Aorta (tissue), 5 donors: ENCODE results near the gene AP2A2. TPM values are rescaled to one million over a fixed set of nuclear protein-coding genes. Genes with fewer than 3 reads are reported as not detected.
A peak's percentile ranks its signal among the peaks of the same experiment; 100 is the strongest.

Source experiments
- ATAC-seq: fragments of 200-7000 bp; cut with Tn5 transposase; one replicate; pipeline ENCODE4 v1.9.1; 2022; ENCODE audit warnings: moderate library complexity; ENCODE audit not compliant: low FRiP score
- DNase-seq, 2 donors: peaks; one replicate each; pipeline ENCODE4 v3.0.0-alpha.2; 2020
- H3K27ac ChIP-seq, 2 donors: one replicate each; pipeline ENCODE4 v1.5.1; 2013; ENCODE audit warnings: low read length in 2 of 2, mild to moderate bottlenecking in 2 of 2, moderate library complexity in 2 of 2, control low read depth in 1 of 2, inconsistent platforms in 1 of 2, low read depth in 1 of 2
- H3K27me3 ChIP-seq, 2 donors: one replicate each; pipeline ENCODE4 v1.6.1; 2013; ENCODE audit warnings: control low read depth in 1 of 2, low read length in 1 of 2, mild to moderate bottlenecking in 1 of 2, moderate library complexity in 1 of 2; ENCODE audit not compliant: insufficient read depth in 2 of 2, control insufficient read depth in 1 of 2
- H3K36me3 ChIP-seq, 2 donors: one replicate each; pipeline ENCODE4 v1.6.1; 2013; ENCODE audit warnings: control low read depth in 1 of 2, low read length in 1 of 2, mild to moderate bottlenecking in 1 of 2; ENCODE audit not compliant: insufficient read depth in 2 of 2, control insufficient read depth in 1 of 2
- H3K4me1 ChIP-seq, 2 donors: one replicate each; pipeline ENCODE4 v1.6.1; 2013; ENCODE audit warnings: low read length in 2 of 2, control low read depth in 1 of 2, mild to moderate bottlenecking in 1 of 2, moderate library complexity in 1 of 2; ENCODE audit not compliant: insufficient read depth in 2 of 2, control insufficient read depth in 1 of 2
- H3K4me3 ChIP-seq, 2 donors: one replicate each; pipeline ENCODE4 v1.5.1; 2013; ENCODE audit warnings: low read length in 2 of 2, control low read depth in 1 of 2, mild to moderate bottlenecking in 1 of 2
- H3K9me3 ChIP-seq: one replicate; pipeline ENCODE4 v1.6.1; 2013; ENCODE audit warnings: mild to moderate bottlenecking, low read length; ENCODE audit not compliant: control insufficient read depth
- WGBS, 2 donors: extraction: QIAGEN DNeasy Blood & Tissue Kit; methylation state at CpG; one replicate each; pipeline ENCODE4 v1.1.7; 2013; 5-methylcytosine and 5-hydroxymethylcytosine counted together
- intact Hi-C, 2 donors: fragments of 100-400 bp; cut with DNase I; formaldehyde crosslinking; loops; one replicate each; pipeline versions ENCODE4 v1.14.2 to v1.15.0; 2022
- polyA plus RNA-seq, 2 donors: library from polyadenylated mRNA; stranded (reverse); fragments of 200-250 nt; gene quantifications; one replicate each; pipeline ENCODE4 v1.2.3, GENCODE V29; 2013
- total RNA-seq, 2 donors: library from RNA; stranded (reverse); fragmentation: NEBNext Ultra II Directional; extraction: Animal tissue kit (Norgen Biotek cat#: 25700); gene quantifications; one replicate each; pipeline ENCODE4 v1.2.1, GENCODE V29; 2021
- donor health status: healthy with polysubstance abuse.
- donor health status: Bipolar disorder and iron deficiency.
- donor health status: DM: no; HTN: no; CAD: no.
- donor health status: DM: no; HTN: no; CAD: no.
- donor health status: DM: yes; HTN: yes; CAD: no.

Gene AP2A2
- total and polyA plus RNA-seq, 4 donors = 14.0 to 147 (median 70.3) TPM

GRCh38 chr11:995044-995751 lies 69.5 kb downstream of the AP2A2 start:
- ATAC-seq (no peak), DNase-seq (no peak)

GRCh38 chr11:995752-996420 lies 70.2 kb downstream of the AP2A2 start:
- WGBS, 2 donors = 70 to 74% methylated on average over 22 of the region's 22 CpGs
- H3K4me3 ChIP-seq = no peak overlapping the region
- H3K36me3 ChIP-seq = peaks cover 0 to 11% of the 10 kb centered on the region in 2 donors
- H3K4me1 ChIP-seq = no peaks in the 10 kb centered on the region
- intact Hi-C loops = no loop called here
- no peak overlapping the region for H3K27ac ChIP-seq
- ATAC-seq (no peak), DNase-seq (no peak)
- H3K9me3 ChIP-seq = no peaks in the 10 kb centered on the region
- no peaks in the 10 kb centered on the region for H3K27me3 ChIP-seq

More at GRCh38 chr11:995044-995751, 69.5 kb downstream of the AP2A2 start:
- intact Hi-C loops = no loop called here
- no peak overlapping the region for H3K4me3 ChIP-seq
- no peaks in the 10 kb centered on the region for H3K27me3 ChIP-seq
- H3K36me3 ChIP-seq = peaks cover 0 to 9% of the 10 kb centered on the region in 2 donors
- 79 to 82% methylated on average over 16 of the region's 16 CpGs for WGBS, 2 donors
- H3K9me3 ChIP-seq = no peaks in the 10 kb centered on the region
- no peak overlapping the region for H3K27ac ChIP-seq
- no peaks in the 10 kb centered on the region for H3K4me1 ChIP-seq

DNA sequence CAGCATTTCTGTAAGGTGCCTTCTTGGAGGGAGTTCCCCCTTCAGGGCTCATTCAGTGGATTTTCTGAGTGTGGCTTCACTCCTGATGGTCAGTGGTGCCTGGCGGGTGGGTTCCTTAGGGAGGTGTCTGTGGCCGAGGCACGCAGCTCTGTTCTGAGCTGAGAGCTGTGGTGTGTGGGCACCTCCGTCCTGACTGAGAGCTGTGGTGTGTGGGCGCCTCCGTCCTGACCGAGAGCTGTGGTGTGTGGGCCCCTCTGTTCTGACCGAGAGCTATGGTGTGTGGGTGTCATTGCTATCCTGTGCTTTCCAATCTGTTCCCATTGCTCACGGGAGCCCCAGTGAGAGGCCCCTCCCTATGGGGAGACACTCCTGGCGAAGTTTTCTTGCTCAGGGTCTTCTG lies 71.0 kb downstream of the AP2A2 start:
- WGBS, 2 donors = 91 to 92% methylated on average over 10 of the region's 10 CpGs
- no peak for ATAC-seq
- H3K27ac ChIP-seq = no peak overlapping the region
- peaks cover 0 to 11% of the 10 kb centered on the region in 2 donors for H3K36me3 ChIP-seq
- H3K27me3 ChIP-seq = no peaks in the 10 kb centered on the region
- intact Hi-C loops = no loop called here
- H3K4me3 ChIP-seq = no peak overlapping the region
- no peaks in the 10 kb centered on the region for H3K4me1 ChIP-seq
- no peaks in the 10 kb centered on the region for H3K9me3 ChIP-seq
- DNase-seq = no peak

- H3K36me3 ChIP-seq = peaks cover 0 to 7% of the 10 kb centered on the region in 2 donors
- 91 to 92% methylated on average over 14 of the region's 14 CpGs for WGBS, 2 donors
- no peaks in the 10 kb centered on the region for H3K9me3 ChIP-seq
- intact Hi-C loops = no loop called here
- H3K27me3 ChIP-seq = no peaks in the 10 kb centered on the region
- no peak for ATAC-seq
- no peak for DNase-seq
- no peaks in the 10 kb centered on the region for H3K4me1 ChIP-seq
- no peak overlapping the region for H3K4me3 ChIP-seq
- no peak overlapping the region for H3K27ac ChIP-seq
Measured at GRCh38 chr11:997907-998306, 72.2 kb downstream of the AP2A2 start.

DNA sequence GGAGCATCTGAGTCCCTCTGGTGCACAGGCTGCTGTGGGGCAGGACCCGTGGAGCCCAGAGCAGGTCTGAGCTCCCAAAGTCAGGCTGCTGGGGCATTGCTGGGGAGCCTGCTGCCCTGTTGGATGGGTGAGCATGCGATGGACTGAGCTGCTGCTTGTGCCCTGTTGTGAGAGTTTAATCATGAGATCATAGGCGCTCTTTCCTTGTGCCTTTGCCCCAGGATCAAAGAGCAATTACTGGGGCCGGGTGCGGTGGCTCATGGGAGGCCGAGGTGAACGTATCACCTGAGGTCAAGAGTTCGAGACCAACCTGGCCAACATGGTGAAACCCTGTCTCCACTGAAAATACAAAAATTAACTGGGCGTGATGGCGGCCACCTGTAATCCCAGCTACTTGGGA lies 73.3 kb downstream of the AP2A2 start:
- Histone ChIP-seq H3K4me3 (no peak overlapping the region), H3K4me1 (no peaks in the 10 kb centered on the region), H3K27me3 (no peaks in the 10 kb centered on the region), H3K9me3 (no peaks in the 10 kb centered on the region), H3K27ac (no peak overlapping the region), H3K36me3 (peaks cover 0 to 6% of the 10 kb centered on the region in 2 donors)
- no peak for ATAC-seq
- intact Hi-C loops = no loop called here
- 94% methylated on average over 10 of the region's 10 CpGs for WGBS, 2 donors
- no peak for DNase-seq

- Histone ChIP-seq H3K9me3 (no peaks in the 10 kb centered on the region), H3K4me3 (no peak overlapping the region), H3K27ac (no peak overlapping the region), H3K27me3 (no peaks in the 10 kb centered on the region), H3K36me3 (peaks cover 0 to 4% of the 10 kb centered on the region in 2 donors), H3K4me1 (no peaks in the 10 kb centered on the region)
- ATAC-seq (no peak), DNase-seq (no peak)
- intact Hi-C loops = no loop called here
- WGBS, 2 donors = 79 to 85% methylated on average over 37 to 38 of the region's 38 CpGs
Measured at GRCh38 chr11:1000357-1001278, 74.9 kb downstream of the AP2A2 start.

DNA sequence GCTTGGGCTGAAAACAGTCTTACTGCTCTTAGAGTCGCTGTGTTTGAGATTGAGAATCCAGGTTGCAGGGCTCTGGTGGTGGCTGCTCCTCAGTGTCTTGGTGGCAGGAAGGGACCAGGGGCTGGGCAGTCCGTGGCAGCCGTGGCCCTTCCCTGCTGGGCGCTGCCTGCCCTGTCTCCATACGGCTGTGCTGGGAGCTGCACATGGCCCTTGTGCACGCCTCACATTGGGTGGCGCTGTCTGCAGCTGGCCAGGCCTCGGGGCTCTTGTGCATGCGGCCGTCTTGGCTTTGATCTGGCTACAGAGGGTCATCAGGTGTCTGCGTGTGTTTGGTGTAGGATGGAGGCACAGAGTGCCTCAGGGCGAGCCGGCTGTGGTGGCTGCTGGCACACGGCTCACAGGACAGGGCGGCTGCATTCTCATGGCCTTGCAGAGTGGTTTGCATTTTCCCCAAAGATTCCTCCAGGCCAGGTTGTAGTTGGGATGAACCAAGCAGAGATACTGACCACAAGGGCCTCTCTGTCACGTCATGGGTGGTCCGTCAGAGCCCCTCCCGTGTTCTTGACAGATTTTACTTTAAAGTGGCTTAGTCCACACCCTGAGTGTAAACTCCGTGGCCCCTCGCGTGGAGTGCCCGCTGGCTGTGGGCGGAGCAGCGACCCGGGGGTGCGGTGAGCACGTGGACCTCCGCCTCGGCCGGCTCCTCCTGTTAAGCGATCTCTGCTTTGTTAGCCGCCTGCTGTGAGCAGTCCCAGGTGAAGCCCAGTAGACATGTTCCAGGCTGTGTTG lies 76.1 kb downstream of the AP2A2 start:
- Histone ChIP-seq H3K36me3 (peaks cover 0 to 4% of the 10 kb centered on the region in 2 donors), H3K4me3 (no peak overlapping the region)
- peak; percentile 13 for ATAC-seq

DNA sequence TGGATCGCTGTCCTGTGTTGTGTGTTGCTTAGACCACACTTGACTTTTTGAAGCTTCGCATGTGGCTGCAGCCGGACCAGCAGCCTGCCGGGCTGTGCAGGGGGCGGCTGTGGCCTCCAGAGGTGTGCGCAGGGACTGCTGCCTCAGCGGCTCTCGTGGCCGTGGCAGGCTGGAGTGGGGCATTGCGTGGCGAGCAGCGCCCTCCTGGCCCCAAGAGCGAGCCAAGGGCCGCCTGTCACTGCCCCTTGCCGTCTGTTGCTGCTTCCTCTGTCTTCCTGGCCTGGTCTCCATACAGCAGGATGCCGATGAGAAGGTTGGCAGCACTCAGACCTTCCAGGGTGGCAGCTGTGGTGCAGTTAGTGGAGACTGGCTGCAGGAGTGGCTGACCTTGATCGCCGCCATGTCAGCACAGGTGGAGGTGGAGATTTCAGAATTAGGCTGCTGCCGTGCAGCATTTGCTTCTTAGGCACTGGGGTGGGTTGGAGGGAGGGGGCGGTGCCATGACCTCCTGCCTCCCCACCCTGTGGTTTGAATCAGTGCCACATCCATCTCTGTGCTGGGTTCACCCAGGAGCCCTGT lies 76.8 kb downstream of the AP2A2 start:
- Histone ChIP-seq H3K27me3 (no peaks in the 10 kb centered on the region), H3K4me1 (no peaks in the 10 kb centered on the region), H3K4me3 (no peak overlapping the region), H3K27ac (no peak overlapping the region), H3K9me3 (no peaks in the 10 kb centered on the region), H3K36me3 (peaks cover 0 to 4% of the 10 kb centered on the region in 2 donors)
- no peak for ATAC-seq
- intact Hi-C loops = no loop called here
- WGBS, 2 donors = 91 to 94% methylated on average over 20 of the region's 20 CpGs
- no peak for DNase-seq

More for the DNA sequence above, 76.1 kb downstream of the AP2A2 start:
- WGBS, 2 donors = 91% methylated on average over 32 of the region's 32 CpGs
- intact Hi-C loops = no loop called here
- Histone ChIP-seq H3K27ac (no peak overlapping the region), H3K9me3 (no peaks in the 10 kb centered on the region), H3K27me3 (no peaks in the 10 kb centered on the region), H3K4me1 (no peaks in the 10 kb centered on the region)
- DNase-seq = no peak
